HG03064 (cell line): ENCODE data around the gene WLS.

Experiments
- ATAC-seq: cut with Tn5 transposase; IDR thresholded peaks from one replicate; pipeline ENCODE4 v1.9.1; 2021; ENCODE audit warnings: low read depth; ENCODE audit not compliant: unreplicated experiment

The WLS gene

DNA sequence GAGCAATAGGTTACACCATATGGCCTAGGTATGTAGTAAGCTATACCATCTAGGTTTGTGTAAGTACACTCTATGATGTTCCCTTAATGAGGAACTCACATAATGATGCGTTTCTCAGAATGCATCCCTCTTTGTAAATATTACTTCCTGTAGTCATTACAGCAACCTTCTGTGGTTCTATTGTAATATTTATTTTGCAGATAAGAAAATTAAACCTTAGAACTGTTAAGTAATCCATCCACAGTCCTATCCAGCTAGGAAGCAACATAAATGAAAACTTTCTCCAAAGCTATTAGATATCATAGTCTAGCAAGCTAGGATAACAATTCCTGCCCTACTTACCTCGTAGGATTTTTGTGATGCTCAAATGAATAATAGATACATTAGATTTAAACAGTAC lies 88.7 kb downstream of the WLS start:
- ATAC-seq: no peak

DNA sequence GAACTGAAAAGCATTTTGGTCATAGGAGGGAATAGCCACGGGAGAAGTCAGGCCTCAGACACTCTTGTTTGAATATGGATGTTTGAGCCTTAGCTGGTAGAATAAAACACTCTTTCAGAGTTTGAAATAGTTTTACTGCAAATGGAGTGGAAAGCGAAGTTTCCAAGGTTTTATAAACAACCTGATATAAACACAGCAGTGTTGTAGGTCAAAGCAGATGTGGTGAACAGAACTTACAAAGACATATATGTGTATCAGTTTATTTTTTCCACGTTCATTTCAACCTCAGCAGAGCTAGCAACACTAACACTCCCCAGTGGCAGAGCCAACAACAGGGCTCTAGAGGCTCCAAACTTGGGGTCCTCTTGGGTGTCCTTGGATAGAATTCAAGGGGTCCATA lies 89.9 kb downstream of the WLS start:
- no peak for ATAC-seq

DNA sequence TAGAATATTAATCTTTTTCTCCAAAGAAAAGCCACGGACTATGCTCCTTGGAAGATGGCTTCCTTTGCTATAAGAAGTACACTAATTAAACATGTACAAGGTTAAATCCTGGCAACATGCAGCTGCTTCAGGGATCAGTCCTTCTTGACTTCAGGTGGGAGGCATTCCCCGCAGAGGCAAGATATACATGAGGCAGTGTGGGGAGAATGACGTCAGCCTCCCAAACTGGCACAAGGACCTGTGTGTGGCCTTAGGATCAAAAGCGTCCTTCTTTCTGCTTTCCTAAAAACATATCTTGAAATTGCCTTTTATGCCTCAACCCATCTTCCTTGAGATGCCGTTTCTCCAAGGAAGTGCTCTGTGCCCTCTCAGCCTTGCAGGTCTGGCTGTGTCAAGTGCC lies 90.3 kb downstream of the WLS start:
- ATAC-seq: no peak

DNA sequence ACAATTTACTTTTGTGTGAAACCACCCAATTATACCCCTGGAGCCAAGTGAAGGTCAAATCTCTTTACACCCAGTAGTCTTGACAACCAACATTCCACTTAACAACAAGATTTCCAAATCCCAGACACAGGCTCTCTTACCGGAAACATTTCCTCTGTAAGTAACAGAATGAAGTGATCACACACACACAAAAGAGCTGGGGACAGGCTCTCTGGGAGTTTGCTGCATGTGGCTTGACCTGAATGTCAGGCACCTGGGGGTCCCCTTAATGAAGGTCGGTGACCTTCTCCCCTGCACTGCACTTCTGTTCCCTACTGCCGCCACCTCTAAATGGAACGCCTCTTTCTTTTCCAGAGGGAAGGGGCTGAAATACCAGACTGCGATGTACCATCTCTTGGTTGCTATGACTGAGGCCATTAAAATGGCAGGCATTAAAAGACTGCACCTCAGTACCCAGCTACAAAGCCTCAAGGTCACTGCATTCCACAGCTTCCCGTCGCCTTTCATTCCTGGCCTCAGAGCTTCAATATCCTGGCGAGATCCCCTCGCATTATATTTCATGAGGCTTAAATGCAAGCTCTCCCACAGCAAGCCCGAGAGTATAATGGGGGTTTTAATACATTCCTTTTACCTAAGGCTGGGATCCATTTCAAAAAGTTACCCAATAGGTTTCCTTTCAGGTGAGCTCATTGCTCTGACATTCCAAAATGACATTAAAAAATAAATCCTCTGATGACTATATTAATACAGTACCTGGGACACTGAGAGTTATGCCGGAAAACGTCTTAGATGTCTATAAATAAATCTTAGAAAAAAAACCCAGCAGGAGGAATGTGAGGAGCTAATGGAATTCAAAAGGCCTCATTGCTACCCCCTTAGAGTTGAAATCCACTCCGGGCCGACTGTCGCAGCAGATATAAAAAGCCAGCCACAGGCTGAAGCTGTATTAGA lies 91.0 kb downstream of the WLS start:
- no peak for ATAC-seq

DNA sequence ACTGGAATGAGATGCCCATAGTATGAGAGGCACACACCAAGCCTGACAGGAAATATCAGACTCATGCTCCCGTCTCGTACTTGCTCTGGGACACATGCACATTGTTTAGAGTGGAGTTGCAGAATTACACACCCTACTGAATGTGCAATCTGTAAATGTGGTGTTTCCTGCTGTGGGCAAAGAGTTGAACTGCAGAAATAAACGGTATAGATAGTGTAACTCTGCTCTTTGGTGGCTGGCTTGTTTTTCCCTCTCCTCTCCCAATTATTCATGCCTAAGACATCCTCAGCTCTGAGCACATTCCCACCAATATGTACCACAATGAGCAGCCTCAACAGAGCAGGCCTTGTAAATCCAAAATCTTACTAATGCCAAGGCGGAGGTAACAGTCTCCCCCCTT lies 91.8 kb downstream of the WLS start:
- ATAC-seq: no peak

DNA sequence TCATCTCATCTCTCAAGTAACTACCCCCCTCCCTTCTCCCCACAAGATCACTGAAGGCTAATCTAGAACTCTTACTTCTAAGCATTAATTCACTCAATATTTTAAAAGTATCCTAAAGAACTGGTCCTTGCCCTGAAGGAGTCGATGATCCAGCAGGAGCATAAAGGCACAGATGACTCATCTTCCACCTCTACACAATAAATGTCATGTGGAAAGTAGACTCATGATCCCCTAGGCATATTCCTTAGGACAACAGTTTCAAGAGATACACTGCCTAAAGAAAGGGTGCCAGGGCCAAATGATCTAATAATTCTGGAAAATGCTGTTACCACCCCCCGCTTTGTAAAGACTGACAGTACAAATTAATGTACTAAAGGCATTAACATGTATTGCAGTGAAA lies 96.1 kb downstream of the WLS start:
- ATAC-seq: no peak

DNA sequence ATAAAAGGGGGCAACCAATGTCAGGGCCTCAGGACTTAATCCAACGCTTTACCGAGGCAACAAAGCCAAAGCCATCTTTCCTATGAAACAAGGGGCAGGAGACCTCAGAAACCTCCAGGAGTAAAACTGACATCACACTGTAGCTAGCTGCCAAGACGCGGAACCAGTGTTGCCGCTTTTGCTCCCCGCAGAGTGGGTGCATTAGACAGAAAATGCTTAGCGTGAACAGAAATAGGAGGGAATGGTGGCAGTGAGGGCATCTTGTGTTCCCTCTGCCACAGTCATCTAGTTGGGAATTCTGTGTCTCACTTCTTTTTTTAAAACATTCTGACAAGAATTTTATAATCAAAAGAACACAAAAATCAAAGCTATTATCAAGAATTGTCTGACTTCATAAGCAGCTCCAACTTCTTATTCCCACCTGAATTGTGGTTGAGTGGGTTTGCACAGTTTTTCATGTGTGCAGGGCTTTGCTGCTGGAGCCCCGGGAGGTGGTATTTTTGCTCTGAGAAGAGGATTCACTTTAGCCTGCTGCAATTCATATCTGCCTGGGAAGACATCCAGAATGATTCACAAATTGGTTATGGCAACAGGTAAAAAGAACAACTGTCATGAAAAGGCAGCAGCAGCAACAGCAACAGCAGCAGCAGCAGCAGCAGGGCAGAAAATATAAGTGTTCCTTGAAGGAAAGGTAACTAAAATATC lies 99.7 kb downstream of the WLS start:
- ATAC-seq: no peak

DNA sequence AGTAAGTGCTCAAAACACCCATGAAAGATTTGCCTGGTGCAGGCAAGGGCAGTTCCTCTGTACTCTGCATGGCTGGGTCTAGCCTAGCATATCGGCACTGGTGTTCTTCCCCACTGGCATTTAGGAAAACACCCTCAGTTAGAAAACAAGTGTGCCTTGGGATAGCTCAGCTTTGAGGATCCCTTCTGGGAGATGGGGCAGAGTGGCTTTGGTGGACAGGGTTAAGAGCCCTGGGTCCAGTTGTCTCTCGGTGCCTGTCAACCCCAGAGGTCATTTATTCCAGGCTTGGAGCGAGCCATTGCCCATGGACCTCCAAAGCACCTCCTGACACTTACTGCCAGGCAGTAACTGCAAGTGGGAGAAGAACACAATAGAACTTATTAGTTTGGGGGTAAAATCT lies 101.1 kb downstream of the WLS start:
- no peak for ATAC-seq

DNA sequence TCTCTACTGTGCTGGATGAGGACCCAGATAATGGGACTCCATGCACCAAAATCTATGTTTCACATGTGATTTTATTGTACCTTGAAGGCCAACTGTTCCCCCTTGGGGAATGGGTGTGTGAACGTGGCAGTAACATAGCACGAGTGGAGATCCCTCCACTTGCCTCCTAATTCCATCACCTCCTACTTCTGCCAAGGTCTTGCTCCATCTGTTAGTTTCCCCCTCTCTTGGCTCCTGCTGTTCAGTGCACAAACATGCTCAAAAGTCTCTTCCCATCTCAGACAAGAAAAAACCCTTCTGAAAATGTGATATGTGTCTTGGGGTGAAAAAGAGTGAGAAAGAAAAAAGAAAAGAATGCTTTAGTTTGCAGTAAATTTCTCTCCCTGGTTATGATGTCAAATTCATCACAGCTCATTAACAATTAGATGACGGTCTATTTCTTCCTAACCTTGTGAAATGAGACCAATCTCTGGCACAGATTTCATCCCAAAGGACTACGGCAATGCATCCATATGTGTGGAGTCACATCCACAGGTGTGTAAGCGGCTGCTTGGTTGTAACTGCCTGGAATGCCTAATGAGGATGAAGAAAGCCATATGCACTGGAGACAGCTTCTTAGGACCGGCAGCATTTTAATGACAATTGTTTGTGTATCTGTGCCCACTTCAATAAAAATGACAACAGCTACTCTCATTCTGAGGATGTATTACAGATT lies 102.6 kb downstream of the WLS start:
- ATAC-seq: no peak

DNA sequence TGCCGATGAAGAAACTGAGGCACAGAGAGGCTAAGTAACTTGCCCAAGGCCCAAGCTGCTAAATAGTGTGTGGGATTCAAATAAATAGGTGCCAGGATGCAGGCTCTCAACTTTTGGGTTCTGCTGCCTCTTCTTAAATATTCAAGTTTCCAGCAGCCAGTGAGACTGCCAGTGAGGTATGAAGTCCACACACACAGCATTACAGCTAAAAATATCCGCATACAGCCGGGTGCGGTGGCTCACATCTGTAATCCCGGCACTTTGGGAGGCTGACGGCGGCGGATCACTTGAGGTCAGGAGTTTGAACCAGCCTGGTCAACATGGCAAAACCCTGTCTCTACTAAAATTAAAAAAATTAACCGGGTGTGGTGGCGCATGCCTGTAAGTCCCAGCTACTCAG lies 103.5 kb downstream of the WLS start:
- ATAC-seq: no peak

DNA sequence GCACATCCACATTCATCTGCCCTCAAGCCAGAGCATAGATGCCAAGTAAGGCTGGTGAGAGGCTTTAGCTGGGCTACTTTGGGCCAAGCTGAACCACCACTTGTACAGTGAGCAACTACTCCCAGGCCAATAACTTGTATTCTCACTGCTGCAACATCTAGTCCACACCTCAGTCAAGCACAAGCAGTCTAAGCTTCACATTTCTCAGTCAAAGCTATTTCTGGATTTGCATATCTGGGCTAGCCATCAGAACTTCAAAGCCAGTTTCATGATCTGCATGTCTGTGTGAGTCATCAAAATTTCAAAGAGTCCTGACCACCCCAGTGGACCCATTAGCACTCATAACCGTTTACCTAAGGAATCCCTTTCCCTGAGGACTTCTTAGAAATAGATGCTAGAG lies 104.2 kb downstream of the WLS start:
- no peak for ATAC-seq

DNA sequence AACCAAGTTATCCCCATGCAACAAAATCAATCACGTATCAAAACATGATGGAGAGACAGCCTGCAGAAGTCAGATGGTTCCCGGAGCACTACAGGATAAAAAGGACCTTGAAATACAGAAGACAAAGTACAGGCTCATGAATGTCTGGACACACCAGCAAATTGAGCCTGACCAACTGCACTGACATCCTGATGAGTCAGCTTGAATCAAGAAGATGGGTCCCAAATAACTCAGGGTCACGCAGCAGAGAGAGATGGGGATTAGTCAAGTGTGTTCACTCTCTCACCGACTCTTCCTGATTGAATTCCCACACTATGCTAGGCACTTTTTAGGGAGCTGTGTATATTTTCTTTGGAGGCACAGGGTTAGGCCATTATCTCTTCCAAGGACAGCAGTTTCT lies 110.8 kb downstream of the WLS start:
- ATAC-seq: no peak

DNA sequence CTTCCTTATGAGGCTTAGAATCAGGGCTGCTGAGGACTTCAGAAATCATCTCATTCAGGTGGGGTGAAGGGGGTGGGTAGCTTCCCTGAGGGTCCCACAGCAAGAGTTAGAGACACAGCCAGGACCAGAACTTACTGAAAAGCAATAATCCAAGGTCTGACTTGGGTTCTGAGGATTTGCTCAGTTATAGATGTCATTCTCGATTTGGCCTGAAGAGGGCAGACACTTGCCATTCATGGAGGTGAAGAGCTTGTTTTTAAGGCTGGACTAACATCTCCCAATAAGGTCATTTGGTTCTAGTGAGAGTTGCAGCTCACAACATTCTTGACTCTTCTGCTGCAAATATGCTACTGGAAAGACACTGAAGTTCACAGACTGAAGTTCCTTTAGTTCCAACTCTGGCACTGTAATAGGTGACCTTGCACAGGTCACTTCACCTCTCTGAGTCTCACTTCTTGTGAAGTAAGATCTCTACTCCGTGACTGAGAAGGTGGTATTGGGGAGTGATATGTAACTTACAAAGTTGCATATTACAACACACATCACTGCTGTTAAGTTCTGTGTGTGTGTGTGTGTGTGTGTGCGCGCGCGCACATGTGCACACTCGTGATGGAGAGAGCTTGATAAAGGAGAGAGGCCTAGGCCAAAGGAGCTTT lies 112.1 kb downstream of the WLS start:
- peak; percentile 63 for ATAC-seq

DNA sequence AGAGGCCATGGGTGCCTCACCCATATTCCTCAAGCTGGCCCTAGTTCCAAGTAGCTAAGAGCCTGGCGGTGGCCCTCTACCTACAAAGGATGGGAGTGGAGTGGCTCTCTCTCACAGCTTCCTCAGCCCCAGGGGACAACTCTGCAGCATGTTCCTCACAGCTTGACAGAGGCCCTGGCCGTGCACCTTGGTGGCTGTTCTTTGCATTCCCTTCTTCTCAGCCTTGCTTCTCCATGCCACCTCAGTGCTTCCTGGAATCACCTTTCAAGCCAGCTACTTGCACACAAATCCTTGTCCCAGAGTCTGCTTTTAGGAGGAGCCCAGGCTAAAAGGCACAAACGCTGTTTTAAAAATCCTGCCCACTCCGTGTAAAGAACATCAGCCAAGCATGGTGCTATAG lies 112.9 kb downstream of the WLS start:
- no peak for ATAC-seq

DNA sequence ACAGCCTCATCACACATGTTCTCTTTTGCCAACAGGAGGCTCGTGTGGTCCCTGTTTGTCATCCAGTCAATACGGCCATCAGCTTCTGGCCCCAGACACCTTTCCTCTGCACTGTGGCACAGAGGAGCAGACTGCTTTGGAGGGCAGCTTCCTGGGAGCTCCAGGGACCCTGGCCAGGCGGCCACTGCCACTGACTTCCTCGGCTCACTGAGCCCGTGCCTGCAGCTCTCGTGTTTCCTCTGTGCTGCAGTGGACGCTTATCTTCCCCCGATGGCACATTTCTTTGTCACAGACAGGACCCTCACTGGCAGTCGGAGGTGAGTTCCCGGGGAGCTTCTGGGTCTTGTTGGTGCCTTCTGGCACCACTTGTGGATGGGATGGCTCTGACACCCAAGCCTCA lies 114.9 kb downstream of the WLS start:
- no peak for ATAC-seq

DNA sequence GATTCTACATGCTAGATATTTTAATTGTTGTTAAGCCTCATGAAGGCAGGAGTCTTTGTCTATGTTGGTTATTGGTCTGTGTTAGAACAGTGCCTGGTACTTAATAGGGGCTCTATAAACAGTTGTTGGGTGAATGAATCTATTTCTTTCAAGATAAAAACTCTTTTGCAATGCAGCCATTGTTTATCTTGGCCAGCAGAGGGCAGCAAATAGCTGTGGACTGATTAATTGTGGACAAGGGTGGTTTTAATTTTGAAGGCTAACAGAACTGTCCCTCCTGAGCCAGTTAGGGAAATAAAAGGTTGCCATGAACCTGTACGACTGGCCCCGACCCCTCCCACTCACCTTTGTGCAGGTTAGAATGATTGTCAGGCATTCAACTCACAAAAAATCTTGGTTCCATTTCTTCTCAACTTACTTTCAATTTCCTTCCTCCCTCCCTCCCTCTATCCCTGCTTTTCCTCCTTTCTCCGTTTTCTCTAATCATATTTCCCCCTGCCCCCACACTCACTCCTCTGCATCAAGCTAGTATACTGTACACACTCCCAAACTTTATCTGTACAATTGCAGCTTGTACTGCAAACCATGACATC lies 115.6 kb downstream of the WLS start:
- no peak for ATAC-seq

DNA sequence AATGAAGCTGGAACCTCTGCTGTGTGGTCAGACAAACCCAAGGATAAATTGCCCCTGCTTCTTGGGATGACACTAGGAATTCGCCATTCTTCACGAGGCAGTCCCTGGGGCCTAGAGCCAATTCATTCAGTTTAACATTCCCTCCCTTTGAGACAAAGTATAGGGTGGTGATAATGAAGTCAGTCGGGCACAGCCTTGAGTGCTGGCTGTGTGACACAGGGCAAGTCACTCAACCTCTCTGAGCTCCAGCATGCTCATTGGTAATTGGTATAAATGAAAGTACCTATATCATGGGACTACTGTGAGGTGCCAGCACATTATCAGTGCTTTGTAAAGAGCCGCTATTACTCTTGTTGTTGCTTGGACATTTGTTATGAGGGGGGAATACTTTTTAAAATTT lies 117.0 kb downstream of the WLS start:
- ATAC-seq: no peak

DNA sequence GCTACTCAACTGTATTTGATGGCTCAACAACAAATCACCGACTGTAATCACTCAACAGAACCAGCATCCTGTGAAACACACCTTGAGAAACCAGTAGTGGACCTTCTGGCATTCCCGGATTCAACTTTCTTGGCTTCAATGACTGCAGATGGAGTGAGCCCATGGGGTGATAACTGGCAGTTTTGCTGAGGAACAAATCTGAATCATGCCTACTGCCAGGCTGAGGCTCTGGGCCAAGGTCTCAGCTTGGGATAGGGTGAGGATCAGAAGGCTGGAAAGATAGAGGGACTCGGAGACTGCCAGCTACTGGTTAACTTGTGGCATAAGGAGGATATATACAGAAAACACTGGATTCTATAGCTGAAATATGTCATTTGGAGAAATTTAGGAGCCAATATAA lies 118.4 kb downstream of the WLS start:
- ATAC-seq: no peak

DNA sequence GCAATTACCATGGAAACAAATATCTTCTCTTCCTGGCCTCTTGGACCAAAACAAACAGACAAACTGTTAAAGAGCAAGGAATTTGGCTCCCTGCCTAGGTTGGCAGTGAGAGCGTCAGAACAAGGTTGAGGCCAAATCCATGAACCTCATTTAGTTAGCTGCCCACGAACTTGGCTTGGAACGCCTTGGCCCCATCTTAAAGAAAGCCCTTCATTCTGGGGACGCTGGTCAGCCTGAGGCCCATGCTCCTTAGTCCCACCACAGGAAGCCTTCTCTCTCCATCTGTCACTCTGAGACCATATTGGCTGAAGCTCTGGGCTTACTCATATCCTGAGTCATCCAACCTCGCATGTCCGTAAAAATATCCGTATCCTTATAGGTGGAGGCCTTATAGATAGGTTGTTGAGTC lies 119.5 kb downstream of the WLS start:
- ATAC-seq: no peak
